IPS-NIHi7 (cell line): ENCODE data around the gene THSD4.
"Not testable (repeated sequence)": the region's sequence is repeated elsewhere in the genome, so short reads cannot be mapped to it uniquely, and the experiment has no call there.

ENCODE experiments used
- DNase-seq: peaks from one replicate; pipeline ENCODE4 v3.0.0; 2012; ENCODE audit warnings: mixed read lengths; ENCODE audit errors: extremely low spot score

The THSD4 gene

DNA sequence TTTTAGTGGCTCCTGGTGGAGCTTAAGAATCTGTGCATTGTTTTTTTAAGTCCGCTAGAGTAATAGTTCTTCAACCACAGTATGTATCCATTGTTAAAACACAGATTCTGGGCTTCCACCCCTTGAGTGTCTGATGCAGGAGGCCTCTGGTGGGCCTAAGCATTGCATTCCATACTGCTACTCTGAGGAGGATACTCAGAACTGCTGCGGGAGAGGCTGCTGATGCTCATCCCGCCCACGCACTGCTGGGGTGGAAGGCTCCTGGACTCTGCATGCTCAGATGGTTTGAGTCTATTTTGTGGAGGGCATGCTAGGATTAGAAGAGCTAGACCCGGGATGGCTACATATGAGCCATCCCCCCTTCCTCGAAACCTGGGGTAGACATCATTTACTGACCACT is 74.4 kb downstream of the THSD4 start:
- no peak for DNase-seq

DNA sequence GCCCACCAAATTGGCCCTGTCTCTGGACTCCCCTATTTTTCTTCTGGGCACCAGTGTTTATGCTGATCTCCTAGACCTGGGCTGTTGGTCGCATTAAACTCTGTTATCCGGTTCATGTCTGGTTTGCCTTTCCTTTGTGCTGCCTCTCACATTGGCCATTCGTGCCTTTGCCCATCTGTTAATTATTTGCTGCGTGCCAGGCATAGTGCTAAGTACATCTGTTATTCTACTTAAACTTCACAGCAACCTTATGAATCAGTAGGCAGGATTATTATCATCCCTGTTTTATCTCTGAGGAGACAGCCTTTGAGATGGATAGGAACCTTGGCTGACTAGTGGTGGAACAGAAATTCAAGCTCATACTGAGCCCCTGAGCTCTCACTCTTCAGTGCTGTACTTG is 76.0 kb downstream of the THSD4 start:
- DNase-seq = no peak

DNA sequence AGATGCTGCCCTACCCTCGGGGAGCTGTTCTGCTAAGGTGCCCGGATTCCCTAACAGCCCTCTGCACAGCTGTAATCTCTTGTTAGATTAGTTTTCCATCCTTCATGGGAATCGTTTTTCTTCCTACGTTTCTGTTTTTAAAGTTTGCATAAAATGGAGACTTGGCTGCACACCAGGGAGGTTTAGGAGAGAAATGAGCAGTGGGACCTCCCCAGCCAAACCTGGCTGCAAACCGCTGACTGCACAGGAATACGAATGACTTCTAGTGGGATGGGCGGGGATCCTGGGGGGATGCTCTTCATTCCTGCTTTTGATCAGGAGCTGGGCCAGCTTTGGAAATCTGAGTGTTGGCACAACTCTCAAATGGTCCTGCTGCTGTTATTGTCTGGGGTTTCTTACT is 77.5 kb downstream of the THSD4 start:
- DNase-seq = no peak

DNA sequence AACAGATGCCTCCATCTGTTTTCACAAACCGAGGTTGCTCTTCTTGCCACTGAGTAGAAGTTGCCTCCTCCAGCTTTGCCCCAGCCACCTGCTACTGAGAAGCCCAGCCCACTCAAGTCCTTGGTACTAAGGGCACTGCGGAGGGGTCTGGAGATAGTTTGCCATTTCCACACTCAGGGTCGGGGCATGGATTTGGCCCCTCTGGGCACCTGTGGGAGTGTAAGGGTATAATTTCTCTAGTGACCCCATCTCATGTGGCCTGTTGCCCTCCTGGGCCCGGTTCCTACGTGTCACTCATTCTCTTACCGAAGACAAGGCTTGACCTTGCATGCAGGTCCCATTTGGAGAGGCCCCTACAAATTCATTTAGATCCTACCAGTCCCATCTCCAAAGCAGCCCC is 79.0 kb downstream of the THSD4 start:
- DNase-seq = no peak

DNA sequence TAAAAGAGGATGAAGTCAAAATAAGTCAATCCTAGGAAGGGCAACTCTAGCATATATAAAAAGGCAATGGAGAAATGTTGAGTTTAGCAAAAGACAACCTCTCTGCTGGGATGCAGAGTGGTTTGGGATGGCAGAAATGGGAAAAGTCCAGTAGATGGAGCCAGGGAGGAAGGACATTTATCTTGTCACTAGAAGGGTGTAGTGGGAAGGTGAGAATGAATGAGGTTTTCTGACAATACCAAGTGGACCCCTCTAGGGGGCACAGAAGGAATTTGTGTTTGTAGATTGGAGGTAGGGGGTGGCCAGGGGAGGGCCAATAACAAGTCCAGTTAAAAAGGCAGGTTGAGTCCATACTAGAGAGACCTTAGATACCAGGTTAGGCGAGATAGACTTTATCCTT is 80.0 kb downstream of the THSD4 start:
- DNase-seq = peak; percentile 87

DNA sequence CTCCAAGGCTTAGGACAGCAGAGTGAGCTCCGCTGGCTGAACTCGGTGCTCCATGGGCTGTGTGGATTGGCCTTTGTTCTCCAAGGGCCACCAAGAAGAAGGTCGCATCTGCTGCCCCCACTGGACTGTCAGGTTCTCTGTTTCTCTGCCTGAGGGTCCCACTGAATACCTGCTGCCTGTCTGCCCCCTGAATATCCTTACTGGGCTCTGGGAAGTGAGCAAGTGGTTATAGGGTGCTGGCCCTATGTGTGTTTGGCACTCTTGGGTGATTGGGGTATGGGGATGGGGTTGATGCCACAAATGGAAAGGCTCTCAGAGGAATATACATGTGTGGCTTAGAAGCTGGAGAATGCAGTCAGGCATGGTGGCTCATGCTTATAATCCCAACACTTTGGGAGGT is 82.3 kb downstream of the THSD4 start:
- DNase-seq = no peak

DNA sequence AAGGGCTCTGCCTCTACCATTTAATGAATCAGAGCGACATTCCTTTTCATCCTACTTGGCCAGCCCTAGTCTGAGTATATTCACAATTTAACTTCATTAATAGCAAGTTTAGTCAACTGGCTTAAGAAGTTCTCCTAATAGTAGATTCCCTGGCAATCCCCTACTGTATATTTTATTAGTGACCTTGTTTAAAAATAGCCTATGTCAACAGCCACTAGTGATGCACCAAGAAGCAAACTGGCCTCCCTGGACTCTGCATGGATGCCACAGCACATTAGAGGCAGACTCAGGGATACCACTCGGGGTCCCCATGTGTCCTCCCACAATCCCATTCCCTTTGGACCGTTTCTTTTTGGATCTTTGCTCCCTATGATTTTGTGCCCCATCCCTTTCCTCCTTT is 83.6 kb downstream of the THSD4 start:
- no peak for DNase-seq

DNA sequence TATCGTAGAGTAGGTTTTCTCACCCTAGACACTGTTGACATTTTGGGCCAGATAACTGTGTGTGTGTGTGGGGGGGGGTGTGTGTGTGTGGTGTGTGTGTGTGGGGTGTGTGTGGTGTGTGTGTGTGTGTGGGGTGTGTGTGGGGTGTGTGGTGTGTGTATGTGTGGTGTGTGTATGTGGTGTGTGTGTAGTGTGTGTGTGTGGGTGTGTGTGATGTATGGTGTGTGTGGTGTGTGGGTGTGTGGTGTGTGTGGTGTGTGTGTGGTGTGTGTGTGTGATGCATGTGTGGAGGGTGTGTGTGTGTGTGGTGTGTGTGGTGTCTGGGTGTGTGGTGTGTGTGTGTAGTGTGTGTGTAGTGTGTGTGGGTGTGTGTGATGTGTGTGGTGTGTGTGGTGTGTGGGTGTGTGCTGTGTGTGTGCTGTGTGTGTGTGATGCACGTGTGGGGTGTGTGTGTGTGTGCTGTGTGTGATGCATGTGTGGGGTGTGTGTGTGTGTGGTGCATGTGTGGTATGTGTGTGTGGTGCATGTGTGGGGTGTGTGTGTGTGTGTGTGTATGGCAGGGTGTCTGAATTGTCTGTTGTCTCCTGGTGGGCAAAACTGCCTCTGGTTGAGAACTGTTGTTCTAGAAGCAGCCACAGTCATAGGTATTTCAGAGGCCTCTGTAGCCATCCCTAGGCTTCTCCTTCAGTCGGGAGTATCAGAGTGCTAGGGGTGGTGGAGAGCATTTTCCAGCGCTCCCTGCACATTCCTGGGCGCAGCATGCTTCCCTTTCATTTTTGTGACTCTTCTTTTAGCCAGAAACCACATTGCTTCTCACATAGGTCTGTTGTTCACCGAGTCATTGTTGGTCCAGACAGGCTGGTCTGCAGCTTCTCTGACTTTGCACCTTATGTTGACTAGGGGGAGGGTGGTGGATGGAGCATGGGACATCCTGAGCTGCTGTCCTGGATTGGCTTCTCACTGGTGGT is 84.4 kb downstream of the THSD4 start:
- no peak for DNase-seq

DNA sequence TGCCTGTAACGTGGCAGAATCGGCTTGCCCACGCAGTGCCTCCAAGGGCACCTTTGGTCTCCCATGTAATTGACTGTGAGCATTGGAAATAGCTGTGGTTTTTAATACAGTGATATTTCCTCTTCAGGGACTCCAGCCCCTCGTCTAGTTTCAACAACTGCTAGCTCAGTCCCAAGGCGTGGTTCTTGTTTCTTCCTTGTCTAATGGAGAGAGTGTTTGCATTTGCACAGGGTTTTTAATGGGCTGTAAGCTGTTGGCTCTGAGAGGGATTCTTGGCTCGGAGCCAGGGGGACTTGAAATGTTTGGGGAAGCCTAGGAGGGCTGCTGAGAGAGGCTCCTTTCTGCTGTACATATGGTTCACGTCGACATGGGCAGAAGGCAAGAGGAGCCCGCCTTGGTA is 86.2 kb downstream of the THSD4 start:
- DNase-seq = no peak

DNA sequence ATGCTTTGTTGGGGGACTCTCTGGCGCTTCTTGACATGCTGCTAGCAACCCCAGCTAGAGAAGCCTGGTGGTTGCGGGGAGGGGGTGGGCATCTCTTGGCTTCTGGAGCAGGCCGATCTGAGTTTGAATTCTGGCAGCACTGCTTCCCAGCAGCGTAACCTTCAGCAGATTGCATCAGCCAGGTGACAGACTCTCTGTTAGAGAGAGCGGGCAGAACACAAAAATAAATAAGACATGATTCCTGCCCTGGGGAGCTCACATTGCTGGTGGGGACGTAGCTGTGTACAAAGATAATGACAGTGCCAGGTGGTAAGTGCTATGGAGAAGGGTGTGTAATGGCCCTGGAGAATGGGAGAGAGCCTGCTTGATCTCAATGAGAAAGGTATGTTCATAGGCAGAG is 87.4 kb downstream of the THSD4 start:
- DNase-seq = no peak

DNA sequence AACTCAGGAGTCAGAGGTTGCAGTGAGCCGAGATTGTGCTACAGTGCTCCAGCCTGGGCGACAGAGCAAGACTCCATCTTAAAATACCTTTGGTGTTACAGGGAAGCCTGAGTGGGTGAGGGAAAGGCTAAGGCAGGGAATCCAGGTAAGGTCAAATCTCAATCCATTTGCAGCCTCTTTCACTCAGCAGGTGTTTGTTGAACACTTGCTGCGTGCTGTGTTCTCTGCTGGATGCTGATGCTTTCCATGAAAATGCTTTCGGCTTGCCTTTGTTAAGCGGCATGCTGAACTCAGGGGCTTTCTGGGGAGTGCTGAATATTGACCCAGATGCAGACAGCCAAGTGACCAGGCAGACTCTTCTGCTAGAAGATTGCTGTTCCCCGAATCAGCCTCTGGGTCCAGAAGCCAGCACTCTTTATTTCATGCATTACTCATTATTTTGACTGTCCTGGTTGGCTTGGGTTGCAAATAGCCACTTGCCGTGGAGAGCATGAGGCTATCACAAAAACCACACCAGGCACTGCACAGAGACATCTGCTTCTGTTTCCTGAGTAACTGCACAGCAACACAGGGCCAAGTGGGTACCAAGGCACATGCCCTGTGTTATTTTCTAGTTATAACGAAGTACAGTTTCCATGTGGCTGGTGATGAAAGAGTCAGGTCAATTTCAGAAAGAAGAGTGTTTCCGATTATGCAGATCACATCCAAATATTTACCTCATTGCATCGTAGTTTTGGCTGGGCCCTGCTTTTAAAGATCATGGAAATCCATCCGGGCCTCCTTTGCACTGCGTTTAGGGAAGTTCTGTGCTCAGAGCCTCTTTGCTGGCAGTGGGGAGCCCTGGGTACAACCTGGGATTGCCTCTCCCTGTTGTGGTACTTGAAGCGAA is 88.6 kb downstream of the THSD4 start:
- DNase-seq = peak; percentile 79

DNA sequence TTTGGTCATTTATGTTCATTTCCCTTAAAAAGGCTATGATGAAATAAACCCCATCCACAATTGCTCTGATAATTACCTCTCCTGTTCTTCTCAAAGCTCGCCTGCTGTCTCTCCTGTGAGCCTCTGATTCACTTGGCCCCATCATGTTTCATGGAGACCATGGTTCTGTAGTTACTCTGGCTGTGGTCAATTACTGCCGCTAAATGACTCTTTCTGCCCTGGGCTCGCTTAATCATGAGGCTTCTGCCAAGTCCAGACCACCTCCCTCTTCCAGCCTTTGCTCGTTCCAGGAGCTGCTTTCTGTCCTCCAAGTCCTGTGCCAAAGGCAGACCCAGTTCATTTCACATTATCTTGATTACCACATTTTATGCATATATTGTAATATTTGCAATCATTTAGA is 91.9 kb downstream of the THSD4 start:
- DNase-seq = no peak

DNA sequence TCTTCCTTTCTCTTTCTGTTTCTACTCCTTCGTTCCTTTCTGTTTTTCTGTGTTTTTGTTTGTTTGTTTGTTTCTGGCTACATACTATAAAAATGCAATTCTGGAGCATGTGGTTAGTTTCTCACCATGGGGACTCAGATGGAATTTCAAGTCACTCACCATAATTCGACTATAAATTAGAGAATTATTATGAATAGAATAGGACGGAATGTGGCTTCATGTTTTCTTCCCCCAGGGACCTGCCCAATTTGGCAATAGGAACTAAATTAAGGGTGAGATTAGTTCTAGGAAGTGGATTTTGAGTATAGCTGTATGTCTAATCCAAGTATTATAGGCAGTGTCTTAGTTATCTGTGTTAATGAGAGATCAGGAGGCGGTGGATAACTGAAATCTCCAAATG is 96.9 kb downstream of the THSD4 start:
- DNase-seq = no peak

DNA sequence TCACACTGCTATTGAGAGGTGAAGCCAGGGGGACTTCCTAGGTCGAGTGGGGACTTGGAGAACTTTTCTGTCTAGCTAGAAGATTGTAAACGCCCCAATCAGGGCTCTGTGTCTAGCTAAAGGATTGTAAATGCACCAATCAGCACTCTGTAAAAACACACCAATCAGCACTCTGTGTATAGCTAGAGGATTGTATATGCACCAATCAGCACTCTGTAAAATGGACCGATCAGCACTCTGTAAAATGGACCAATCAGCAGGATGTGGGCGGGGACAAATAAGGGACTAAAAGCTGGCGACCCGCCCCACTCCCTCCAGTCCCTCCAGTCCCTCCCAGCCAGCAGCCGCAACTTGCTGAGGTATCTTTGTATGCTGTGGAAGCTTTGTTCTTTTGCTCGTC is 98.7 kb downstream of the THSD4 start:
- not testable (repeated sequence) for DNase-seq

DNA sequence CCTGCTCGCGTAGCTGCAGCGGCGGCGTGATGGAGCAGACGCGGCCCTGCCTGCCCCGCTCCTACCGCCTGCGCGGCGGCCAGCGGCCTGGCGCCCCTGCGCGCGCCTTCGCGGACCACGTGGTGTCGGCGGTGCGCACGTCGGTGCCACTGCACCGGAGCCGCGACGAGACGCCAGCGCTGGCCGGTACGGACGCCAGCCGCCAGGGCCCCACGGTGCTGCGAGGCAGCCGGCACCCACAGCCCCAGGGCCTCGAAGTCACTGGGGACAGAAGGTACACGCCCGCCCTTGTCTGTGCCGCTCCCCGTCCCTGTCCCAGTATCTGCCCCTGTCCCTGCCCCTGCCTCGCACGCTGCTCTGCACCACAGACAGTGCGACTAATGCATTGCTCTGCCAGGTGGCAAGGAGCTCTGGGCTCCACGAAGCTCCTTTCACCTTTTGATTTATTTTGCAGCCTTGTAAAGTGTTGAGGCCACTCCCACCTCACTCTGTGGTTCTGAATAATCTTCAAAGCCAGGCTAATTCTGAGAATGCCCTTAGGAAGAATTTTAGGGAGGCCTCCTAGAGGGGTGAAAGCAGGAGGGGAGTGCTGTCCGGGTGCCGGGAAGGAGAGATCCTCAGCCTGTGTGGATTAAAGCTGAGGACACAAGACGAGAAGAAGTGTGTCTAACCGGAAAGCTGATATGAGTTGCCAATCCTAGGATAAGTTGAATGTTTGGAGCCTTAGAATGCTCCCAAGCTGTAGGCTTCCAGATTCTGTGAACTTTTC is 100.0 kb downstream of the THSD4 start:
- DNase-seq = no peak

DNA sequence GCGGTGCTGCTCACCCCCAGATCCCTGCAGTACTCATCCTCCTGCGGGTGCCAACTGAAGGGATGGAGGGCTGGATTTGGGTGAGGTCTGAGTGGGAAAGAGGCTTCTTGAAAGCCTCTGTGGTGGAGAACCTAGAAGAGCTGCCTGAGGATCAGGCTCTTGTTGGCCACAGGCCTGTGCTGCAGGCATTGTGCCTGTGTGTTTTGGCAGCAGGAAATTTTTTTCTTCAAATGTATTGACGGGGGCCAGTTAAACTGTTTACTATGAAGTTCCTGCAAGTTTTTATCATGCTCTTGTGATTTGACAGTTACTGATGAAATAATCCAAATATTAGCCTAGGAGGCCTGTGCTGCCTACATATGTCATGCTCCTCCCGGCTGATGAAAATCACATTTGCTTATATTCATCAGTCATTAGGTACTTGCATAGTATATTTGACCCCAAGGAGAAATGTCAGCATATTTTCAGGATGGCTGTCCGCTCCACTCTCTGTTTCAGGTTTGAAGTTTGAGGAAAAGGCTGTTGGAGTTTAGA is 103.1 kb downstream of the THSD4 start:
- no peak for DNase-seq

DNA sequence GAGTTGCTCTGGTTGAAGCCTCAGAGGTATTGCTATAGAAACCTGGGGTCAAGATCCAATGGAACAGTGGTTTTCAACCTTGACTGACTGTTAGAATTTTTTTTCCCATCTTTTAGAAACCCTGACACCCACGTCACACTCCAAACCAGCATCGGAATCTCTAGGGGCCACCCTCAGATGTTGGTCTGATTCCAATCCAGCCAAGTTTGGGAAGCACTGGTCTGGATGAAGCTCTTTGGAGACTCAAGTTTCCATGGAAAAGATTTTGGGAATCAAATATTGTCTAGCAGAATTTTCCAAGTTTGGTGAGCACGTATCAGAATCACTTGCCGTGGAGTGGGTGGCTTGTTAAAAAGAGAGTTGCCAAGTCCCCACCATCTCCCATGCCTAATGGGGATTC is 103.8 kb downstream of the THSD4 start:
- no peak for DNase-seq

DNA sequence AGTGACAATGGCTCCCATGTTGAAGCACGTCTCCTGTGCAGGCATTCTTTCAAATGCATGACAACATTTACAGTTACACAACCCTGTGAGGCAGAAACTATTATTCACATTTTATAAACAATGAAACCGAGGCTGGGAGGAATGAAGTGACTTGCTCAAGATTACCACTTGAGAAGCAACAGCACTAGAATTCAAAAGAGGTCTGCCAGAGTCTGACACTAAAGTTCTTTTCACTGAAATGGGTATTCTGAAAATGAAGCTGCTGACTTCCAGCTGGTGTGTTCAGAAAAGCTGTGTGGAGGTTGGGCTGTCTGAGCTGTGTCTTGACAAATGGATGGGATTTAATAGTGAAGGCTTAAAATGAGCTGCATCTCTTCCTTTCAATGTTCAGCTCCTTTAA is 104.4 kb downstream of the THSD4 start:
- DNase-seq = no peak

DNA sequence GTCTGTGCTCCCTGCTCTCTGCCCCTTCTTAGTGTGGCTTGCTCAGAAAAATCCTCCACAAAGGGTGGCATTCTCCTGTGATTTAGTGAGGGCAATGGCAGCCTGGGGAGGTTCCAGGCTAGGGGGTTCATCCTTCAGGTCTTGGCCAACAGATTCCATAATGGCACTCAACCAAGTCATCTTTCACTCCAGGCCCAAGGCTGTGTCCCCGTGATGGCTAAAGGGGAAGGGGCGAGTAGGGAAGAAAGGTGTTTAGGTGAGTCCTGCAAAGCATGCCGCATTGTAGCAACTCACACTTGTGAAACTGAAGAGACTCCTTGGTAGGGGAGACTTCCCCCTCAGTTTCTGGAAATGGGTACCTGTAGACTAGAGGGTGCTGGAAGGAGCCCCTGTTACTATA is 105.6 kb downstream of the THSD4 start:
- DNase-seq = no peak

DNA sequence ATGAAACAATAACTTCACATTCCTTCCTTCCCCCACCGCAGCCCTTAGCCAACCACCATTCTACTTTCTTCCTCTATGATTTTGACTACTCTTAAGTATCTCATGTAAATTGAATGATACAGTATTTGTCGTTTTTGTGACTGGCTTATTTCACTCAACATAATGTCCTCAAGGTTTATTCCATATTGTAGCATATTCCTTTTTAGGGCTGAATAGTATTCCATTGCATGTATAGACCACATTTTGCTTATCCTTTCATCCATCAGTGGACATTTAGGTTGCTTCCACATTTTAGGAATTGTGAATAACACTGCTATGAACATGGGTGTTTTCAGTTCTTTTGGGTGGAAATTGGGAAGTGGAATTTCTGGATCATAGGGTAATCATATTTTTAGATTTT is 106.1 kb downstream of the THSD4 start:
- DNase-seq = no peak

DNA sequence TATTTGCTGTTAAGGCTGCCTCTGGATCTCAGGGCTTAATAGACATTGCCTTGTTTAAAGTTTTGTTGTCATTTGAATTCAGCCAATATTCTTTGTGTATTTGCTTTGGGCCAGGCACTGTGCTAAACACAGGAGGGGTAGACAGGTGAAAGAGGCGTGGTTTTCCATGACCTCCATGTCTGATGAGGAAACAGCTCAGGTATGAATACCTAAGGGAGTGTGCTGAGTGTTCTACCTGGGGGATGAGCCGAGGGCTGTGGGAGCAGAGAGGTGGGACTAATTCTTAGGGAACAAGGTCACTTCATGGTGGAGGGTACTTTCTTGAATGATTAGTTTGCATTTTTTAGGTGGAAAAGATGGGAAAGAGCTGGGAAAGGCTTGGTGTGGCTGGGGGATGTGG is 108.2 kb downstream of the THSD4 start:
- DNase-seq = no peak

DNA sequence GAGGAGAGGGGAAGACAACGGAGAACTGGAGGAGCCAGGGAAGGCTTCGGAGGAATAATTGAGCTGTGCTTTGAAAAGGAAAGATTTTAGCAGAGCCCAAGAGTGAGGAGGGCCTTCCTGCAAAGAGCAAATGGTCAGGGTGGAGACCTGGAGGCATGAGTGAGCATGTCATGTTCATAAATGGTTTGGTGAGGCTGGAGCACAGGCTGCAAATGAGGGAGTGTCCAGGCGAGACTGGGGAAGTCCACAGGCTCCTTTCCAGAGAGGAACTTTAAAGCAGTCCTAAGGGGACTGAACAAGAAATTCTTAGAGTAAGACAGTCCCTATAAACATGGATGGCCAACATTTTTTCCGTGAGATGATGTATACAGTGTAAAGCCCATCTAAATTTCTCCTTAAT is 108.8 kb downstream of the THSD4 start:
- DNase-seq = no peak
